Measurements from ENCODE around the gene DEFB128.

Gene DEFB128

DNA sequence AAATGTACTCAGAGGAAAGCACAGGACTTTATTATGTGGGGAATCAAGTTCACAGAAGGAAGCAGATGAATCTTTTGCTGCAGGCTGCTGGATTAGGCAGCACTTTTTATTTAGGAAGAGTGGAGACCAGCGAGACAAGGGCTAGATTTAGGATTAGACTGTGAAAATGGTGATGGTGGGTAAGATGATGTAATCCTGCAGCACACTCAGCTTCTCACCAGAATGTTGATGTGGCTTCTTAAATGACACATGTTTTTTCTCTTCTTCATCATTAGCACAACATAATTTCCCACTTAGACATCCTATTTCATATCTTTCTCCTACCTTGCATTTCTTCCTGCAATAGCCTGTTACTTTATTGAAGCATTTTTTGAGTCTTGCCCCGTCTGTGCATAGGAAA lies 1.8 kb downstream of the DEFB128 start:
- Histone ChIP-seq H3K4me1 (no peaks in the 10 kb centered on the region), H3K27me3 (no peaks in the 10 kb centered on the region), H3K4me3 (no peak overlapping the region), H3K36me3 (no peaks in the 10 kb centered on the region), H3K27ac (no peak overlapping the region), H3K9me3 (no peaks in the 10 kb centered on the region)
- TF ChIP-seq CTCF (IDR thresholded peaks at IDR 0.05), result no peak
- DNase-seq, result no peak
- intact Hi-C loops (cut with DNase I; ENCODE audit: low total_unique reads), result no loop called here

- no peak for TF ChIP-seq CTCF (IDR thresholded peaks at IDR 0.05)
- H3K27ac ChIP-seq, result no peak overlapping the region
- intact Hi-C loops (cut with DNase I; ENCODE audit: low total_unique reads), result no loop called here
Observed at GRCh38 chr20:184288-184687, 5.2 kb downstream of the DEFB128 start.

GRCh38 chr20:168876-169275 lies 20.6 kb downstream of the DEFB128 start:
- Histone ChIP-seq H3K27me3 (peaks cover 0 to under 1% of the 10 kb centered on the region in 2 donors), H3K4me3 (no peak overlapping the region), H3K36me3 (no peaks in the 10 kb centered on the region), H3K9me3 (no peaks in the 10 kb centered on the region), H3K4me1 (no peaks in the 10 kb centered on the region), H3K27ac (no peak overlapping the region)
- no peak for DNase-seq
- intact Hi-C loops (cut with DNase I; ENCODE audit: low total_unique reads), result no loop called here
- no peak for TF ChIP-seq CTCF (IDR thresholded peaks at IDR 0.05)

More at GRCh38 chr20:184288-184687, 5.2 kb downstream of the DEFB128 start:
- Histone ChIP-seq H3K4me3 (no peak overlapping the region), H3K36me3 (no peaks in the 10 kb centered on the region), H3K27me3 (no peaks in the 10 kb centered on the region), H3K4me1 (no peaks in the 10 kb centered on the region), H3K9me3 (no peaks in the 10 kb centered on the region)
- no peak for DNase-seq

GRCh38 chr20:164618-165017 lies 24.9 kb downstream of the DEFB128 start:
- DNase-seq, result no peak
- Histone ChIP-seq H3K27me3 (no peaks in the 10 kb centered on the region), H3K36me3 (no peaks in the 10 kb centered on the region), H3K4me3 (no peak overlapping the region), H3K4me1 (no peaks in the 10 kb centered on the region), H3K27ac (no peak overlapping the region), H3K9me3 (no peaks in the 10 kb centered on the region)
- no peak for TF ChIP-seq CTCF (IDR thresholded peaks at IDR 0.05)
- intact Hi-C loops (cut with DNase I; ENCODE audit: low total_unique reads), result no loop called here

GRCh38 chr20:157154-157553 lies 32.4 kb downstream of the DEFB128 start, which contains the start of gene DEFB127:
Gene DEFB127 (plus strand): TSS chr20:157454. CDS start chr20:157545, 91 bp downstream.
- H3K27me3 ChIP-seq, result no peaks in the 10 kb centered on the region
- no peaks in the 10 kb centered on the region for H3K36me3 ChIP-seq
- no peak for DNase-seq
- no peak within 1 kb of the TSS for H3K27ac ChIP-seq
- no peak for TF ChIP-seq CTCF (IDR thresholded peaks at IDR 0.05)
- intact Hi-C loops (cut with DNase I; ENCODE audit: low total_unique reads), result no loop called here
- no peaks in the 10 kb centered on the region for H3K9me3 ChIP-seq
- H3K4me1 ChIP-seq, result no peaks in the 10 kb centered on the region
- no peak within 1 kb of the TSS for H3K4me3 ChIP-seq

GRCh38 chr20:152131-152530 lies 37.4 kb downstream of the DEFB128 start:
- Histone ChIP-seq H3K4me1 (no peaks in the 10 kb centered on the region), H3K27ac (no peak overlapping the region), H3K9me3 (no peaks in the 10 kb centered on the region), H3K4me3 (no peak overlapping the region), H3K27me3 (no peaks in the 10 kb centered on the region), H3K36me3 (no peaks in the 10 kb centered on the region)
- DNase-seq, result no peak
- no peak for TF ChIP-seq CTCF (IDR thresholded peaks at IDR 0.05)
- intact Hi-C loops (cut with DNase I; ENCODE audit: low total_unique reads), result no loop called here
